Stimulated activated CD4-positive, alpha-beta T cell treated with anti-CD3 and anti-CD28 coated beads, TNF-alpha, amount 100 ng/mL, for 4 hours (primary cell): ENCODE results near the gene SDSL.

Experiments used
- DNase-seq, 3 experiments: peaks; one replicate each; pipeline ENCODE4 v3.0.0-alpha.2; 2020; ENCODE audit warnings: low read depth in 3 of 3

Gene SDSL

GRCh38 chr12:113468365-113469223 lies 46.4 kb downstream of the SDSL start:
- DNase-seq = no peak

- no peak for DNase-seq
Measured at GRCh38 chr12:113469224-113469948, 47.2 kb downstream of the SDSL start.

GRCh38 chr12:113469949-113470743 lies 48.0 kb downstream of the SDSL start:
- no peak for DNase-seq

GRCh38 chr12:113470871-113471618 lies 48.9 kb downstream of the SDSL start:
- DNase-seq = no peak

- no peak for DNase-seq
Measured at GRCh38 chr12:113471619-113472171, 49.5 kb downstream of the SDSL start, which contains the start of gene LHX5. TSS of gene LHX5 (minus strand) at chr12:113471871. CDS start at chr12:113471498, 373 bp downstream.

GRCh38 chr12:113472191-113473121 lies 50.3 kb downstream of the SDSL start:
- no peak for DNase-seq

GRCh38 chr12:113473400-113473799 lies 51.2 kb downstream of the SDSL start:
- DNase-seq = no peak

- no peak for DNase-seq
Measured at GRCh38 chr12:113473942-113474341, 51.8 kb downstream of the SDSL start.

- no peak for DNase-seq
Measured at GRCh38 chr12:113474635-113475436, 52.7 kb downstream of the SDSL start.

GRCh38 chr12:113475451-113476175 lies 53.4 kb downstream of the SDSL start:
- no peak for DNase-seq

- DNase-seq = no peak
Measured at GRCh38 chr12:113476176-113476986, 54.2 kb downstream of the SDSL start.

- DNase-seq = no peak
Measured at GRCh38 chr12:113477171-113477841, 55.1 kb downstream of the SDSL start.

- no peak for DNase-seq
Measured at GRCh38 chr12:113477842-113478215, 55.6 kb downstream of the SDSL start.

- no peak for DNase-seq
Measured at GRCh38 chr12:113478351-113479011, 56.3 kb downstream of the SDSL start.

GRCh38 chr12:113479216-113479589 lies 57.0 kb downstream of the SDSL start:
- DNase-seq = no peak

- no peak for DNase-seq
Measured at GRCh38 chr12:113479590-113480335, 57.6 kb downstream of the SDSL start.
